ENCODE results near the gene MAP3K19.

Gene MAP3K19

GRCh38 chr2:134934150-134934549 is 113.1 kb downstream of the MAP3K19 start:
- no peak for DNase-seq (ENCODE audit: low read depth in 2 of 2, low spot score in 1 of 2)

GRCh38 chr2:134933732-134934131 is 113.5 kb downstream of the MAP3K19 start:
- DNase-seq (ENCODE audit: low read depth in 2 of 2, low spot score in 1 of 2) = no peak

GRCh38 chr2:134932864-134933526 is 114.3 kb downstream of the MAP3K19 start:
- no peak for DNase-seq (ENCODE audit: low read depth in 2 of 2, low spot score in 1 of 2)

GRCh38 chr2:134927195-134927594 is 120.1 kb downstream of the MAP3K19 start:
- no peak for DNase-seq (ENCODE audit: low read depth in 2 of 2, low spot score in 1 of 2)

- no peak for DNase-seq (ENCODE audit: low read depth in 2 of 2, low spot score in 1 of 2)
These were observed 120.9 kb downstream of the MAP3K19 start for GRCh38 chr2:134926231-134926931.

- DNase-seq (ENCODE audit: low read depth in 2 of 2, low spot score in 1 of 2) = no peak
These were observed 122.3 kb downstream of the MAP3K19 start for GRCh38 chr2:134924912-134925311.

- peak; percentile 12 to 15 for DNase-seq (ENCODE audit: low read depth in 2 of 2, low spot score in 1 of 2)
These were observed 127.7 kb downstream of the MAP3K19 start for GRCh38 chr2:134919341-134920210.

- peak; percentile 98 to 100 for DNase-seq (ENCODE audit: low read depth in 2 of 2, low spot score in 1 of 2)
These were observed 128.5 kb downstream of the MAP3K19 start, which contains the start of gene CCNT2 for GRCh38 chr2:134918526-134919340. Gene CCNT2 (plus strand): TSS chr2:134918822. CDS start chr2:134918855, 33 bp downstream.

GRCh38 chr2:134917888-134918525 is 129.2 kb downstream of the MAP3K19 start:
- peak; percentile 72 to 79 for DNase-seq (ENCODE audit: low read depth in 2 of 2, low spot score in 1 of 2)

GRCh38 chr2:134917360-134917865 is 129.8 kb downstream of the MAP3K19 start:
- no peak for DNase-seq (ENCODE audit: low read depth in 2 of 2, low spot score in 1 of 2)

Measured in stimulated activated CD8-positive, alpha-beta memory T cell treated with anti-CD3 and anti-CD28 coated beads, Interleukin-4, amount 100 ng/mL, for 4 hours (primary cell).